Hematopoietic multipotent progenitor cell treated with erythropoietin and hydrocortisone succinate and interleukin-3 and kit ligand, for 15 days (in vitro differentiated cells): ENCODE measurements around the gene ANKS1B.
"Not testable (repeated sequence)": the region's sequence is repeated elsewhere in the genome, so short reads cannot be mapped to it uniquely, and the experiment has no call there.

Experiments
- DNase-seq: peaks from one replicate; pipeline ENCODE4 v3.0.0-alpha.2; 2015; ENCODE audit warnings: low spot score

Gene ANKS1B

GRCh38 chr12:98868076-98868475 lies 1116.7 kb downstream of the ANKS1B start:
- DNase-seq: no peak

- no peak for DNase-seq
Measured at GRCh38 chr12:98864363-98864762, 1120.4 kb downstream of the ANKS1B start.

GRCh38 chr12:98863167-98863566 lies 1121.6 kb downstream of the ANKS1B start:
- no peak for DNase-seq

- DNase-seq: no peak
Measured at GRCh38 chr12:98861251-98861650, 1123.5 kb downstream of the ANKS1B start.

- no peak for DNase-seq
Measured at GRCh38 chr12:98856897-98857540, 1127.7 kb downstream of the ANKS1B start.

GRCh38 chr12:98852181-98852580 lies 1132.6 kb downstream of the ANKS1B start:
- no peak for DNase-seq

GRCh38 chr12:98847242-98847641 lies 1137.5 kb downstream of the ANKS1B start:
- no peak for DNase-seq

- no peak for DNase-seq
Measured at GRCh38 chr12:98845957-98846356, 1138.8 kb downstream of the ANKS1B start.

- DNase-seq: no peak
Measured at GRCh38 chr12:98840325-98840724, 1144.4 kb downstream of the ANKS1B start.

- DNase-seq: no peak
Measured at GRCh38 chr12:98838231-98838647, 1146.5 kb downstream of the ANKS1B start.

GRCh38 chr12:98837134-98837752 lies 1147.5 kb downstream of the ANKS1B start:
- DNase-seq: not testable (repeated sequence)

GRCh38 chr12:98830657-98831056 lies 1154.1 kb downstream of the ANKS1B start:
- DNase-seq: no peak

GRCh38 chr12:98828802-98829600 lies 1155.7 kb downstream of the ANKS1B start:
- no peak for DNase-seq

- DNase-seq: no peak
Measured at GRCh38 chr12:98823012-98823411, 1161.7 kb downstream of the ANKS1B start.

GRCh38 chr12:98821866-98822265 lies 1162.9 kb downstream of the ANKS1B start:
- no peak for DNase-seq

- no peak for DNase-seq
Measured at GRCh38 chr12:98821232-98821631, 1163.5 kb downstream of the ANKS1B start.

GRCh38 chr12:98819821-98820404 lies 1164.8 kb downstream of the ANKS1B start:
- no peak for DNase-seq

- DNase-seq: no peak
Measured at GRCh38 chr12:98819071-98819470, 1165.7 kb downstream of the ANKS1B start.

- no peak for DNase-seq
Measured at GRCh38 chr12:98818239-98818638, 1166.5 kb downstream of the ANKS1B start.

GRCh38 chr12:98817742-98818141 lies 1167.0 kb downstream of the ANKS1B start:
- no peak for DNase-seq

- no peak for DNase-seq
Measured at GRCh38 chr12:98816720-98817119, 1168.0 kb downstream of the ANKS1B start.

- DNase-seq: no peak
Measured at GRCh38 chr12:98814254-98814653, 1170.5 kb downstream of the ANKS1B start.

- DNase-seq: no peak
Measured at GRCh38 chr12:98812225-98812624, 1172.5 kb downstream of the ANKS1B start.
